GM19324 (cell line): Measurements from ENCODE around the gene MPL.

Experiments used
- ATAC-seq: cut with Tn5 transposase; IDR thresholded peaks from one replicate; pipeline ENCODE4 v1.9.1; 2021; ENCODE audit warnings: mild to moderate bottlenecking, moderate library complexity; ENCODE audit not compliant: unreplicated experiment, low FRiP score

The MPL gene

DNA sequence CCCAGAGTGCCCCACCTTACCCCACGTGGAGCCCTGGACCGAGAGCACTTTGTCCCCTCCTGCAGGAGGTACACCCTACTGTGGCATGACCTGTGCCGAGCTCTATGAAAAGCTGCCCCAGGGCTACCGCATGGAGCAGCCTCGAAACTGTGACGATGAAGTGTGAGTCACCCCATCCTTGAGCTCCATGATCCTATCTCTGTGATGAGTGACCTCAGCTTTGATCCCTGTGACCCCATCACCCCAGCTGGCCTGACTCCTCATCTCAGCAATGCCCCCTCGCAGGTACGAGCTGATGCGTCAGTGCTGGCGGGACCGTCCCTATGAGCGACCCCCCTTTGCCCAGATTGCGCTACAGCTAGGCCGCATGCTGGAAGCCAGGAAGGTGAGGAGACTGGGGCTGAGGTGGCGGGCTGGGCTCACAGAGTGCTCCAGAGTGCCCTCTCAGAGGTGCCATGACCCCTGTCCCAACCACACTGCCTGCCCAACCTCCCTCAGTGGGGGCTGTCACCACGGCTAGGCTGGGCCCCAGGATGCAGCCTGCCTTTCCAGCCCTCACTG lies 16.2 kb upstream of the MPL start:
- no peak for ATAC-seq

DNA sequence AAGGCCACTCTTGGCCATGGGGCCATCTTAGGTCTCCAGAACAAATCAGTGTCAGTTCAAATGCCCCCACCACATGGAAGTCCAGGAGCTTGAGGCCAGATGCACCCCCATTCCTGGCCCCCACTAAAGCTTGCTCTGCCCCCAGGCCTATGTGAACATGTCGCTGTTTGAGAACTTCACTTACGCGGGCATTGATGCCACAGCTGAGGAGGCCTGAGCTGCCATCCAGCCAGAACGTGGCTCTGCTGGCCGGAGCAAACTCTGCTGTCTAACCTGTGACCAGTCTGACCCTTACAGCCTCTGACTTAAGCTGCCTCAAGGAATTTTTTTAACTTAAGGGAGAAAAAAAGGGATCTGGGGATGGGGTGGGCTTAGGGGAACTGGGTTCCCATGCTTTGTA lies 15.1 kb upstream of the MPL start:
- no peak for ATAC-seq

- ATAC-seq, result no peak
Observed at GRCh38 chr1:43324810-43325209, 12.8 kb upstream of the MPL start.

GRCh38 chr1:43325381-43325780 lies 12.2 kb upstream of the MPL start:
- ATAC-seq, result no peak

DNA sequence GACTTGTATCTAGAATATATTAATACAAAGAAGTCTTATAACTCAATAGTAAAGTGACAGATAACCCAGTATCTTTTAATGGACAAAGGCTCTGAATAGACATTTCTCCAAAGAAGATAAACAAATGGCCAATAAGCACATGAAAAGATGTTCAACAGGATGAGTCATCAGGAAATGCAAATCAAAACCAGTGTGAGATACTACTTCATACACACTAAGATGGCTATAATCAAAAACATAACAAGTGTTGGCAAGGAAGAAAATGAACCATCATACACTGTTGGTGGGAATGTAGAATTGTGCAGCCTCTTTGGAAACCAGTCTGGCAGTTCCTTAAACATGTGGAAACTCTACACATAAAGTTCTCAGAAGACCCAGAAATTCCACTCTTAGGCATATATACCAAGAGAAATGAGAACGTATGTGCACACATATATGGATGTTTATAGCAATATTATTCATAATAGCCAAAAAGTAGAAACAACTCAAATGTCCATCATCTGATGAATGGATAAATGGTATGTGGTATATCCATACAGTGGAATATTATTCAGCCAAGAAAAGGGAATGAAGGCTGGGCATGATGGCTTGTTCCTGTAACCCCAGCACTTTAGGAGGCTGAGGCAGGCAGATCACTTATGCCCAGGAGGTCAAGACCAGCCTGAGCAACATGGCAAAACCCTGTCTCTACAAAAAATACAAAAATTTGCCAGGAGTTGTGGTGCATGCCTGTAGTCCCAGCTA lies 9.9 kb upstream of the MPL start:
- no peak for ATAC-seq

- no peak for ATAC-seq
Observed at GRCh38 chr1:43329995-43330751, 7.4 kb upstream of the MPL start.

DNA sequence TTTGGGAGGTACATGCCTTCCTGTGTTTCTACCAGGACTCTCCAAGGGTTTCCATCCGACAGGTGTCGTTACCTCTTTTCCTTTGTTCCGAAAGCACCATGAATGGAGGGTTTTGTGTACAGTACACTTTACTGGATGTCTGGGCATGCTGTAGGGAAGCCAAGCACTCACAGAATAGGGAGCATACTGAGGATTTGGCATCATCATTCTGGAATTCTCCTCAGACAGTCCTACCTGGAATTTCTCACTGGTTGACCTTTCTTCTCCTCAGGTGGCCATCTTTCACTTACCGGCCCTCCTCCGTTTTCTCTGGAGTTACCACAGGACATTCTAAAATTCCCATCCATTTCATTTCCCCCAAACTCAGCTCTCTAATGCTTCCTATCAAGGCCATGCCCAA lies 5.9 kb upstream of the MPL start:
- ATAC-seq, result no peak

GRCh38 chr1:43334453-43335205 lies 3.0 kb upstream of the MPL start:
- no peak for ATAC-seq

DNA sequence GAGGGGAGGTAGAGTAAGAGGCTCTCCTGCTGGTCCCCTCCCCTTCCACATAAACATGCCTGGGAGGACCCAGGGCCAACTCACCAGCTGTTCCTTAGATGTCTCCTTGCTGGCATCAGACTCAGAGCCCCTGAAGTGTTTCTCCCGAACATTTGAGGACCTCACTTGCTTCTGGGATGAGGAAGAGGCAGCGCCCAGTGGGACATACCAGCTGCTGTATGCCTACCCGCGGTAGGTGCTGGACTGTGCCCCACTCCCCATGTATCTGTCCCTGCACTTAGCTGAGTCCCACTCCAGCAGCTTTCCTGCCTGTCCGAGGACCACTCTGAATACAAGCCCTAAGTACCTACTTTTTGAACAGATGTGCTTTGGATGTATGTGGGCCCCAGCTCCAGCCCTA lies 383 bp downstream of the MPL start:
- ATAC-seq, result no peak

GRCh38 chr1:43339584-43340232 lies 2.1 kb downstream of the MPL start:
- ATAC-seq, result no peak

GRCh38 chr1:43340559-43340958 lies 2.9 kb downstream of the MPL start:
- ATAC-seq, result no peak

DNA sequence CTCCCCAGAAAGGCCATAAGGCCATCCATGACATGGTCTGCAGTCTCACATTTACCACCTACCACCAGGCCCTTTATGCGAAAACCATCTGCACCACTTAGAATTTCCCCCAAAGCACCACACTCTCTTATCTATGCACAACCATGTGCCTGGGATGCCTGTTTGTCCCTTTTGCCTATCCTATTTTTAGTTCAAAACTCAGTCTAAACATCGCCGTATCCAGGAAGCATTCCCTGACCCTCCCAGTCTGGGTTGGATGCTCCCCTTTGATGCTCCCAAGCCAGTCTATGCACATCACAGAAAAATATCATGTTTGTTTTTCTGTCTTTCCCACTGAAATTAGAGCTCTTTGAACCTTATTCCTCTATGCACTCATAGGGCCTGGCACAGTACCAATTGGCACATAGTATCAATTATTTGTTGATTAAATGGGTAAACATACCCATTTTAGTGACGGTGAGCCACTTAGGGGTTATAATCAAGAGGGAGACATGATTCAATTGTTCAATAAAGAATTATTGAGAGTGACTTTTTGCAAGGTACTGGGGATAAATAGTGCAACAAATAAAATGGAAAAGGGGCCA lies 6.7 kb downstream of the MPL start:
- ATAC-seq, result no peak

DNA sequence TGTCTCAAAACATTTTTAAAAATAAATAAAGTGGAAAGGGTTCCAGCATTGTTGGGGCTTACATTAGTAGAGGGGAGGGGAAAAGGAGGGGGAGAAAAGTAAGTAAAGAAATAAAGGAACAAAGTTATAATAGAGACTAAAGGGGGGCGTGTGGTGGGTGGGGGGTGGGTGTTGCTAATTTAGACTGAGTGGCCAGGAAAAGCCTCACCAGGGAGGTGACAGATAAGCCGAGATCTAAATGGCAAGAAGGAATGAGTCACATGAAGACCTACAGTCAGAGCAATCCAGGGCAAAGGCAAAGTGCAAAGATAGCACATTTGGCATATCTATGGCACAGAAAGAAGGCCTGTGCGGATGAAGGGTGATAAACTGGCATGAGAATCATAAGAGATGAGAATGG lies 7.5 kb downstream of the MPL start:
- ATAC-seq, result no peak

DNA sequence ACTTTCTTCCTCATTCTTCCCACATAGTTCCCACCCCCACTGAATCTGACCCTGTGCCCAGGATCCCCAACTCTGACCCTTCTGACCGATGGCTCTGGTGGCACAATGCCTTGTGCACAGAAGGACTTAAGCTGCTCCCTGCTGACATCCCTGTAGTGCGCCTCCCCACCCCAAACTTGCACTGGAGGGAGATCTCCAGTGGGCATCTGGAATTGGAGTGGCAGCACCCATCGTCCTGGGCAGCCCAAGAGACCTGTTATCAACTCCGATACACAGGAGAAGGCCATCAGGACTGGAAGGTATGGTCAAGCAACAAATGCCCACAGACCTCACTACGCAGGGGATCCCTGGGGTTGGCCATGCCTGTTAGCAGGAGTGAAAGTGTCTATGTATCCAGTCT lies 9.0 kb downstream of the MPL start:
- no peak for ATAC-seq

DNA sequence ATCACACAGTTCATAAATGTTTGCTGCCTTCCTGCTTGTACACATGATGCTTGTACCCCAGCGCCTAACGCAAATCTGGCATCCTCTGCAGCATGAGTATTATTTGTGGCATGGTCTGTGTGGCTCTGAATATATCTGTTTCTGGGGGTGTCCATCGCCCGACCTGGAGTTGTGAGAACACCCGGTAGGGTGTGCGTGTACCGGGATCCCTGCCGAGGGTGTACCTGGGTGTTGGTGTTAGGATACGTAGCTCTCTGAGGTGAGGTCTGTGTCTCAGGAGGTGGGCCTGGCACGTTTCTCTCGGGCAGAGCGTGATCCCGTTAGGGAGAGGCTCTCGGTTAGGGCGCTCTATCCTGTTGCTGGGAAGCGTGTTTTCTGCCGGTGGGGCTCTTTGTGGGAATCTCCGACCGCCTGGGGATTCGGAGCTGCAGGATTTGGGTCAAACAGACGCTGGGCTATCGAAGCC lies 10.8 kb downstream of the MPL start:
- no peak for ATAC-seq

- peak; percentile 43 for ATAC-seq
Observed at GRCh38 chr1:43348809-43349593, 11.4 kb downstream of the MPL start.

GRCh38 chr1:43349594-43350306 lies 12.1 kb downstream of the MPL start:
- ATAC-seq, result no peak

GRCh38 chr1:43350976-43351375 lies 13.4 kb downstream of the MPL start:
- ATAC-seq, result no peak
